Endometrial microvascular endothelial cells (primary cell): ENCODE results near the gene SMARCA4. TPM values are rescaled to one million over a fixed set of nuclear protein-coding genes. Genes with fewer than 3 reads are reported as not detected.

ENCODE experiments used
- in situ Hi-C: cut with HindIII; loops from 2 replicates; pipeline ENCODE4 v1.10.0; 2017; ENCODE audit warnings: low sequenced_read_pairs, low pct_unique_long_range_greater_than_20kb; ENCODE audit errors: inconsistent ontology term
- total RNA-seq: library from RNA; depleted of rRNA; stranded (reverse); fragments of >200 nt; gene quantifications from one replicate; pipeline ENCODE4 v1.2.3, GENCODE V29; 2015; ENCODE audit errors: inconsistent ontology term

The SMARCA4 gene
- total RNA-seq, 1 donor from 2014 or later: 113 TPM

- in situ Hi-C loops: no loop called here
Observed at GRCh38 chr19:11023016-11023415, 62.2 kb downstream of the SMARCA4 start.

GRCh38 chr19:11023710-11024109, 62.9 kb downstream of the SMARCA4 start:
- in situ Hi-C loops: no loop called here

GRCh38 chr19:11024259-11024658, 63.4 kb downstream of the SMARCA4 start:
- in situ Hi-C loops: no loop called here

GRCh38 chr19:11025006-11025405, 64.2 kb downstream of the SMARCA4 start:
- in situ Hi-C loops: loop anchor here (25.0 kb wide), 1 partner anchor 138 kb away; no protein-coding TSS in a partner anchor

DNA sequence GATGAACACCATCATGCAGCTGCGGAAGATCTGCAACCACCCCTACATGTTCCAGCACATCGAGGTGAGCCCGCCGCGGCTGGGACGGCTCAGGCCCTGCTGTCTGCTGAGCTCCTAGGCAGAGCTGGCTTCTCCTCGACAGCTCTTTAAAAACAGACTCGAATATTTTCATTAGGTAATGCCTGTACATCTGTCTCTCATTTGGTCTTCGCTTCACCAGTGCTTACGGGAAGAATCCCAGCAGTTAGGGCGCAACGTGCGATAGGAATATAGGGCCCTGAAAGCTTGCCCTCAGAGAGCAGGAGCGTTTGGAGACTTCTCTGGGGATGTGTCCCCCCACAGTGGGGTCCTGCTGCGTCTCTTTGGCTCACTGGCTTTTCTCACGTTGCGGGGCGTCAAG, 64.6 kb downstream of the SMARCA4 start:
- in situ Hi-C loops: loop anchor here (25.0 kb wide), 1 partner anchor 138 kb away; no protein-coding TSS in a partner anchor

- in situ Hi-C loops: loop anchor here (25.0 kb wide), 1 partner anchor 139 kb away; no protein-coding TSS in a partner anchor
Observed at GRCh38 chr19:11025997-11026396, 65.2 kb downstream of the SMARCA4 start.

DNA sequence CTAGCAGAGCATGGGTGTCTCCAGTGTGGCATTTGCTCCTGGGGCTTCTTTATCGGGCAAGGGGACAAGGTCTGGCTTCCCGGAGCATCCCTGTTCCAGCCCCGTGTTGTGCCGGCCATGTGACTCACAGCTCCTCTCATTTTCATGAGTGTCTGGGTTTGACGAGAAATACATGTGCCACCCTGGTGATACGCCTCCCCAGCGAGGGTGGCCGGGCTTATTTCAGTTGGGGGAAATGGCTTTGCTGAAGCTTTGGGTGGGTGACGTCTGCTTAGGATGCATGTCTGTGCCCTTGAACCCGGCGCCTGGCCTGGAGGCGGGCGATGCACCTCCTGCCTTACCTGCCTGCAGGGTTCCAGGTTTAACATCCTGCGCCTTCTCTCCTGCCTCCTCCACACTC, 66.6 kb downstream of the SMARCA4 start:
- in situ Hi-C loops: loop anchor here (25.0 kb wide), 1 partner anchor 140 kb away; no protein-coding TSS in a partner anchor

GRCh38 chr19:11028146-11028545, 67.3 kb downstream of the SMARCA4 start:
- in situ Hi-C loops: loop anchor here (25.0 kb wide), 1 partner anchor 141 kb away; no protein-coding TSS in a partner anchor

DNA sequence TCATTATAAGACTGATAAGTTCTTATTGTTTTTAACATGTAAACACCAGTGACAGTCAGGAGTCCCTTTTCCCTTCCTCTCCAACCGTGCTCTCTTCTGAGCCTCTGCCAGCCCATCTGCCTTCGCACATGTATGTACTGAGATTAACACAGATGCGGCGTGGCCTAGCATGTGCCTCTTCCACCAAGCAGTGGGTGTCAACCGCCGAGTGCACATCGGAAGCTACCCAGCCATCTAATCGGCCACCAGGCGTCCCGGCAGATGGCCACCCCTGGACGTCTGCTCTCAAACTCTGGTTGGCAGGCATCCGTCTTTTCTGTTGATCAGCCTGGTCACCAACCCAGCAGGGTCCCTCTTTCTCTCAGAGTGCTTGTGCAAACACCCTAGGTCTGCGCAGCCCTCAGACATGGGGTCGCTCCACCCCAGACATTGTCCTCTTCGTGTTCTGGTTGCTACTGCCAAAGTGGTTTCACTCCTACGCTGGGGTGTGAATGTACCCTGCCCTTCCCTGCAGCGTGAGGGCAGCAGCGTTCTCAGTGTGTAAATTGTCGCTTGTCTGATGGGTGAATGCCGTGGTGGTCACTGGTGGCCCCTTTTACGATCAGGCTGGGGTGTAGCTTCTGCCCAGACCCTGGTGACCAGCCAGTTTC, 70.7 kb downstream of the SMARCA4 start:
- in situ Hi-C loops: loop anchor here (25.0 kb wide), 1 partner anchor 144 kb away; no protein-coding TSS in a partner anchor

- in situ Hi-C loops: loop anchor here (25.0 kb wide), 1 partner anchor 146 kb away; no protein-coding TSS in a partner anchor
Observed at GRCh38 chr19:11033251-11033650, 72.4 kb downstream of the SMARCA4 start.

- in situ Hi-C loops: loop anchor here (25.0 kb wide), 1 partner anchor 146 kb away; no protein-coding TSS in a partner anchor
Observed at GRCh38 chr19:11033763-11034162, 72.9 kb downstream of the SMARCA4 start.

DNA sequence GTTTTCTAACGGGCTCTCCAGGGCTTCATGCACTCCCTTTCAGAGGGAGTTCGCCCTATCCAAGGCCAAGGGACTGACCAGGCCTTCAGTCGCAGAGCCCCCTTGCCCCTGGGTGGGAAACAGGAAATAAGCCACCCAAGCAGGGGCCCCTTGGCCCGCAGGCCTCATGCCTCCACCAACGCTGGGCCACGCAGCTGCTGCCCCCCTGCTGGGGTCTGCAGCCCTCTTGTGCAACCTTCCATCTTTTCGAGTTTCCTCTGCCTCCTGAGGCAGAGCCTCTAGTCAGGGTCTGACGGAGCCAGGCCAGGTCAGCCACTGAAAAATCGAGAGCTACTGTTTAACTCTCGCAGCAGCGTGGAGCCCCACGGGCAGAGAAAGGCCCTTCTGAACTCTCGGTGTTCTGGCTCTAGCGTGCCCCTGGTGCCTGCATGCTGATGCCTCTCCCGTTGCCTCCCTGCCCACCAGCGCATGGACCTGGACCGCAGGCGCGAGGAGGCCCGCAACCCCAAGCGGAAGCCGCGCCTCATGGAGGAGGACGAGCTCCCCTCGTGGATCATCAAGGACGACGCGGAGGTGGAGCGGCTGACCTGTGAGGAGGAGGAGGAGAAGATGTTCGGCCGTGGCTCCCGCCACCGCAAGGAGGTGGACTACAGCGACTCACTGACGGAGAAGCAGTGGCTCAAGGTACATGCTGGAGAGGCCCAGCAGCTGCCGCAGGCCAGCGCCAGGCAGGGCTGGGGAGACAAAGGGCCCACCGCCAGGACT, 73.8 kb downstream of the SMARCA4 start:
- in situ Hi-C loops: loop anchor here (25.0 kb wide), 1 partner anchor 147 kb away; no protein-coding TSS in a partner anchor

- in situ Hi-C loops: loop anchor here (25.0 kb wide), 1 partner anchor 148 kb away; no protein-coding TSS in a partner anchor
Observed at GRCh38 chr19:11035441-11036377, 74.9 kb downstream of the SMARCA4 start.

GRCh38 chr19:11038511-11038910, 77.7 kb downstream of the SMARCA4 start:
- in situ Hi-C loops: loop anchor here (25.0 kb wide), 1 partner anchor 151 kb away; no protein-coding TSS in a partner anchor

GRCh38 chr19:11041194-11041593, 80.4 kb downstream of the SMARCA4 start:
- in situ Hi-C loops: loop anchor here (25.0 kb wide), 1 partner anchor 154 kb away; no protein-coding TSS in a partner anchor

DNA sequence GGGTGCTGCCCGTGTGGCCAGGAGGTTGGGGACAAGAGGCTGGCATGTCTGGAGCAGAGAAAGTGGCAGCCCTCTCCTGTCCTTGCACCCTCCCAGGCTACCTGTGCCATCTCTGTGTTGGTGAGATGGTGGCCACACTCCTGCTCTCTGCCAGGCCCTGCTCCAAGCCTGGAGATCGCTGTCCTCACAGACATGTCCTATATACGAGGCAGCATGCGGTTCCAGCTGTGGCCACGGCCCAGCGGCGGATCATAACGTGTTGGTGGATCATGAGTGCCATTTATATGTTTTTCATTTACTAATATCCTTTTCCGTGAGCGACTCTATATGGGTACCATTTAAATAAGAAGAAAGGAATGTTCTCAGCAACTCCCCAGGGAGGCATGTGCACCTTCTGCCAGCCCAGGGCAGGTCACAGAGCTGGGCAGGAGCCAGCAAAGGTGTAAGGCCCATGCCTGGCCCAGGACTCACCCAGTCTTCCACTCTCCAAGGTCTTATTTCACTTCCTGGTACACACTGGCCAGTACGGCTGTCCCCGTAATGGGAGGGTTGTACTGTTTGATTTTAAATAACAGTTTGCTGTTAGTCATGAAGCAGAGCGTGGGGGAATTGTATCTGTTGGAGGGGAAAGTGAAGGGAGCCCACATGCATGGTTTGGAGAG, 81.3 kb downstream of the SMARCA4 start:
- in situ Hi-C loops: loop anchor here (25.0 kb wide), 1 partner anchor 155 kb away; no protein-coding TSS in a partner anchor

GRCh38 chr19:11044431-11044830, 83.6 kb downstream of the SMARCA4 start:
- in situ Hi-C loops: loop anchor here (25.0 kb wide), 1 partner anchor 157 kb away; no protein-coding TSS in a partner anchor

DNA sequence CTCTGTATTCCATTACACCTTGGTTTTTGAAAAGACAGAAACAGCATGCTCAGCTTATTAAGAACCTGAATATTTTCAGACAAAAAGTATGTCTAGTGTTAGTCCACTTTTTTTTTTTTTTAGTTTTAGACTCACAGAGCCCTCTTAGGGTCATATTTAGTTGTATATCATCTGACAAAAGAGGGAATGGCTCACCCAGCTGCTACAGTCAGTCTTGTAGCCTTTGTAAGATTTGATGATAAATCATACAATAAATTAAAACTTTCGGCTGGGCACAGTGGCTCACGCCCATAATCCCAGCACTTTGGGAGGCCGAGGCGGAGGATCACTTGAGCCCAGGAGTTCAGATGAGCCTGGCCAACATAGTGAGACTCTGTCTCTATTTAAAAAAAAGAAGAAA, 84.7 kb downstream of the SMARCA4 start:
- in situ Hi-C loops: loop anchor here (25.0 kb wide), 1 partner anchor 158 kb away; no protein-coding TSS in a partner anchor
